ENCODE measurements around the gene CLPX.
"Not testable (repeated sequence)": the region's sequence is repeated elsewhere in the genome, so short reads cannot be mapped to it uniquely, and the experiment has no call there.

The CLPX gene

GRCh38 chr15:65115542-65115941, 69.6 kb downstream of the CLPX start:
- in situ Hi-C loops (cut with MboI; ENCODE audit: low pct_unique_long_range_greater_than_20kb, low sequenced_read_pairs): no loop called here
- DNase-seq: no peak

- no peak for DNase-seq
Measured at GRCh38 chr15:65115086-65115485, 70.1 kb downstream of the CLPX start, which contains the start of gene UBAP1L. Gene UBAP1L (minus strand): TSS chr15:65115200. CDS start chr15:65106215, 8,985 bp downstream.

GRCh38 chr15:65110676-65111292, 74.4 kb downstream of the CLPX start:
- in situ Hi-C loops (cut with MboI; ENCODE audit: low pct_unique_long_range_greater_than_20kb, low sequenced_read_pairs): no loop called here
- no peak for DNase-seq

More at GRCh38 chr15:65115086-65115485, 70.1 kb downstream of the CLPX start, which contains the start of gene UBAP1L:
- in situ Hi-C loops (cut with MboI; ENCODE audit: low pct_unique_long_range_greater_than_20kb, low sequenced_read_pairs): no loop called here

- DNase-seq: no peak
- in situ Hi-C loops (cut with MboI; ENCODE audit: low pct_unique_long_range_greater_than_20kb, low sequenced_read_pairs): no loop called here
Measured at GRCh38 chr15:65106011-65106590, 79.0 kb downstream of the CLPX start.

GRCh38 chr15:65105038-65105437, 80.1 kb downstream of the CLPX start:
- no peak for DNase-seq
- in situ Hi-C loops (cut with MboI; ENCODE audit: low pct_unique_long_range_greater_than_20kb, low sequenced_read_pairs): no loop called here

GRCh38 chr15:65102912-65103311, 82.2 kb downstream of the CLPX start:
- no peak for DNase-seq
- in situ Hi-C loops (cut with MboI; ENCODE audit: low pct_unique_long_range_greater_than_20kb, low sequenced_read_pairs): no loop called here

- in situ Hi-C loops (cut with MboI; ENCODE audit: low pct_unique_long_range_greater_than_20kb, low sequenced_read_pairs): no loop called here
- no peak for DNase-seq
Measured at GRCh38 chr15:65101891-65102708, 83.0 kb downstream of the CLPX start.

GRCh38 chr15:65101411-65101890, 83.7 kb downstream of the CLPX start:
- peak; percentile 85 for DNase-seq
- in situ Hi-C loops (cut with MboI; ENCODE audit: low pct_unique_long_range_greater_than_20kb, low sequenced_read_pairs): no loop called here

- in situ Hi-C loops (cut with MboI; ENCODE audit: low pct_unique_long_range_greater_than_20kb, low sequenced_read_pairs): no loop called here
- DNase-seq: no peak
Measured at GRCh38 chr15:65100442-65100841, 84.7 kb downstream of the CLPX start.

- in situ Hi-C loops (cut with MboI; ENCODE audit: low pct_unique_long_range_greater_than_20kb, low sequenced_read_pairs); DNase-seq: not testable (repeated sequence)
Measured at GRCh38 chr15:65099801-65100200, 85.3 kb downstream of the CLPX start.

GRCh38 chr15:65099336-65099735, 85.8 kb downstream of the CLPX start:
- DNase-seq: no peak
- in situ Hi-C loops (cut with MboI; ENCODE audit: low pct_unique_long_range_greater_than_20kb, low sequenced_read_pairs): no loop called here

Measured in KBM-7 (cell line).